Ishikawa (cell line): Measurements from ENCODE around the gene NCDN.

Experiments
- CEBPB ChIP-seq: IDR thresholded peaks from 2 replicates; pipeline ENCODE4 v1.6.1; 2012
- CREB1 ChIP-seq: IDR thresholded peaks from 2 replicates; pipeline ENCODE4 v1.6.1; 2012; ENCODE audit warnings: low read depth
- EGR1 ChIP-seq: IDR thresholded peaks from 2 replicates; pipeline ENCODE4 v1.6.1; 2012
- EP300 ChIP-seq: IDR thresholded peaks from 2 replicates; pipeline ENCODE4 v1.6.1; 2012; ENCODE audit warnings: borderline replicate concordance
- FOXM1 ChIP-seq: IDR thresholded peaks from 2 replicates; pipeline ENCODE4 v1.6.1; 2012; ENCODE audit warnings: low read depth, borderline replicate concordance
- MAX ChIP-seq: IDR thresholded peaks from 2 replicates; pipeline ENCODE4 v1.6.1; 2012
- NFIC ChIP-seq: IDR thresholded peaks from 2 replicates; pipeline ENCODE4 v1.6.1; 2012
- RAD21 ChIP-seq: IDR thresholded peaks from 2 replicates; pipeline ENCODE4 v1.6.1; 2012; ENCODE audit warnings: low read depth
- REST ChIP-seq: IDR thresholded peaks from 2 replicates; pipeline ENCODE4 v1.6.1; 2012; ENCODE audit warnings: low read depth, mild to moderate bottlenecking
- TAF1 ChIP-seq: IDR thresholded peaks from 2 replicates; pipeline ENCODE4 v1.6.1; 2012; ENCODE audit warnings: low read depth, mild to moderate bottlenecking
- TCF12 ChIP-seq: IDR thresholded peaks from 2 replicates; pipeline ENCODE4 v1.6.1; 2012; ENCODE audit warnings: low read depth
- TEAD4 ChIP-seq: IDR thresholded peaks from 2 replicates; pipeline ENCODE4 v1.6.1; 2012
- USF1 ChIP-seq: IDR thresholded peaks from 2 replicates; pipeline ENCODE4 v1.6.1; 2012
- YY1 ChIP-seq: IDR thresholded peaks from 2 replicates; pipeline ENCODE4 v1.6.1; 2012; ENCODE audit warnings: low read depth
- ZBTB7A ChIP-seq: IDR thresholded peaks from 2 replicates; pipeline ENCODE4 v1.6.1; 2012; ENCODE audit warnings: low read depth

The NCDN gene

GRCh38 chr1:35594005-35594760 lies 36.6 kb downstream of the NCDN start:
- TF ChIP-seq YY1, result no peak
- TF ChIP-seq NFIC, result no peak
- no peak for TF ChIP-seq TAF1
- no peak for TF ChIP-seq MAX
- no peak for TF ChIP-seq USF1
- TF ChIP-seq ZBTB7A, result no peak
- no peak for TF ChIP-seq EP300
- TF ChIP-seq EGR1, result no peak
- TF ChIP-seq TEAD4, result no peak

GRCh38 chr1:35595684-35596083 lies 38.1 kb downstream of the NCDN start:
- no peak for TF ChIP-seq ZBTB7A
- TF ChIP-seq REST, result no peak
- TF ChIP-seq CEBPB, result no peak
- no peak for TF ChIP-seq USF1
- no peak for TF ChIP-seq RAD21
- no peak for TF ChIP-seq EP300

GRCh38 chr1:35597870-35598269 lies 40.3 kb downstream of the NCDN start:
- TF ChIP-seq YY1 (no peak), TCF12 (no peak), RAD21 (no peak), TEAD4 (no peak), REST (no peak), CEBPB (no peak), USF1 (no peak), CREB1 (no peak), FOXM1 (no peak)

- TF ChIP-seq RAD21 (no peak), TCF12 (no peak), FOXM1 (no peak), TEAD4 (no peak), EP300 (no peak)
Measured at GRCh38 chr1:35598895-35599294, 41.3 kb downstream of the NCDN start.

GRCh38 chr1:35599411-35599810 lies 41.8 kb downstream of the NCDN start:
- TF ChIP-seq CREB1, result no peak
- TF ChIP-seq EP300, result no peak
- TF ChIP-seq RAD21, result no peak
- no peak for TF ChIP-seq YY1
- no peak for TF ChIP-seq ZBTB7A
- TF ChIP-seq USF1, result no peak
- TF ChIP-seq TCF12, result no peak

- TF ChIP-seq NFIC, result no peak
- no peak for TF ChIP-seq CEBPB
- no peak for TF ChIP-seq FOXM1
- no peak for TF ChIP-seq MAX
- TF ChIP-seq USF1, result no peak
- TF ChIP-seq TAF1, result no peak
- TF ChIP-seq TEAD4, result no peak
- no peak for TF ChIP-seq YY1
- TF ChIP-seq REST, result no peak
- no peak for TF ChIP-seq ZBTB7A
- no peak for TF ChIP-seq EGR1
- TF ChIP-seq TCF12, result no peak
- no peak for TF ChIP-seq EP300
- TF ChIP-seq CREB1, result no peak
- no peak for TF ChIP-seq RAD21
Measured at GRCh38 chr1:35600593-35600992, 43.0 kb downstream of the NCDN start.
